Chondrocyte (in vitro differentiated cells): Measurements from ENCODE around the gene ZNF117. TPM values are rescaled to one million over a fixed set of nuclear protein-coding genes. Genes with fewer than 3 reads are reported as not detected.
"Not testable (repeated sequence)": the region's sequence is repeated elsewhere in the genome, so short reads cannot be mapped to it uniquely, and the experiment has no call there.

Experiments
- DNase-seq: peaks from one replicate; pipeline ENCODE4 v3.0.0; 2021; ENCODE audit warnings: mixed read lengths, low spot score
- H3K27ac Mint-ChIP-seq: one replicate; pipeline ENCODE4 v1.8.0; 2021; ENCODE audit warnings: mild to moderate bottlenecking, moderate library complexity, mixed read lengths; ENCODE audit not compliant: unreplicated experiment
- H3K27me3 Mint-ChIP-seq: 2 replicates; pipeline ENCODE4 v1.8.0; 2021; ENCODE audit warnings: low read depth, mixed read lengths
- H3K36me3 Mint-ChIP-seq: 2 replicates; pipeline ENCODE4 v1.8.0; 2021; ENCODE audit warnings: low read depth, mixed read lengths
- H3K4me1 Mint-ChIP-seq: 2 replicates; pipeline ENCODE4 v1.8.0; 2021; ENCODE audit warnings: low read depth, mild to moderate bottlenecking, mixed read lengths
- H3K4me3 Mint-ChIP-seq: one replicate; pipeline ENCODE4 v1.8.0; 2021; ENCODE audit warnings: mild to moderate bottlenecking, moderate library complexity, mixed read lengths; ENCODE audit not compliant: unreplicated experiment
- H3K9me3 Mint-ChIP-seq: 2 replicates; pipeline ENCODE4 v1.8.0; 2021; ENCODE audit warnings: low read depth, mixed read lengths
- total RNA-seq: library from RNA; stranded (reverse); gene quantifications from 3 replicates; pipeline ENCODE4 v1.2.1, GENCODE V29; 2021
- TF ChIP-seq, protein P1 (sequence below): fragments of 200-600 bp; sonication (generic); IDR thresholded peaks from 2 replicates; pipeline ENCODE4 v1.5.0; 2021; ENCODE audit warnings: antibody characterized with exemption, mild to moderate bottlenecking, moderate library complexity

Gene ZNF117
- total RNA-seq, 1 donor from 2014 or later: 6.9 TPM

DNA sequence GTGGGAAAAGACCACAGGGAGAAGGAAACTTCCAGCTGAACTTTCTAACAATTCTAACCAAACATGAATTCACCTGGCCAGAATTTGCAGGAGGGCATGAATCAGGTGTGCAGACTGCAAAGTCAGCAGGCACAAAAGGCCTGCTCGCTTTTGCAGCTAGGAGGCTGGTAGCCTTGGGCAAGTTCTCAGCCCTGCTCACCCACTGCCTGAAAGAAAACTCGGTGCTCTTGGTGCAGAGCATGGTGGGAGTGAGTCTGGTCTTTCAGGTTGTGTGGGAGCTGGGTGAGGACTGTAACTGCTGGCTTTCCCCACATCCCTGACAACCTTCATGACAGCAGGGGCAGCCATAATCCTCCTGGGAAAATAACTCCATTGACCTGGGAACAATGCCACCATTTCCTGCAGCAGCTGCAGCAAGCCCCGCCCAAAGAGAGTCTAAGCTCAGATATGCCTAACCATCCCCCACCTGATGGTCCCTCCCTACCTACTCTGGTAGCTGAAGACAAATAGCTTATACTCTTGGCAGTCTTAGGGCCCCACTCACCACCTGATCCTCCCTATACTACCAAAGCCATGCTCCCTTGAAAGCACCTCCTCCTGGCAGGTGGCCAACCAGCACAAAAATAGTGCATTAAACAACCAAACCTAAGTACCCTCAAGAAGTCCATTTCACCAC lies 31.6 kb downstream of the ZNF117 start:
- Mint-ChIP-seq H3K36me3 (peaks cover 4% of the 10 kb centered on the region), H3K4me3 (no peak overlapping the region), H3K27ac (no peak overlapping the region), H3K27me3 (no peaks in the 10 kb centered on the region), H3K4me1 (no peaks in the 10 kb centered on the region), H3K9me3 (peaks cover 32% of the 10 kb centered on the region)
- no peak for DNase-seq
- TF ChIP-seq, protein P1, sequence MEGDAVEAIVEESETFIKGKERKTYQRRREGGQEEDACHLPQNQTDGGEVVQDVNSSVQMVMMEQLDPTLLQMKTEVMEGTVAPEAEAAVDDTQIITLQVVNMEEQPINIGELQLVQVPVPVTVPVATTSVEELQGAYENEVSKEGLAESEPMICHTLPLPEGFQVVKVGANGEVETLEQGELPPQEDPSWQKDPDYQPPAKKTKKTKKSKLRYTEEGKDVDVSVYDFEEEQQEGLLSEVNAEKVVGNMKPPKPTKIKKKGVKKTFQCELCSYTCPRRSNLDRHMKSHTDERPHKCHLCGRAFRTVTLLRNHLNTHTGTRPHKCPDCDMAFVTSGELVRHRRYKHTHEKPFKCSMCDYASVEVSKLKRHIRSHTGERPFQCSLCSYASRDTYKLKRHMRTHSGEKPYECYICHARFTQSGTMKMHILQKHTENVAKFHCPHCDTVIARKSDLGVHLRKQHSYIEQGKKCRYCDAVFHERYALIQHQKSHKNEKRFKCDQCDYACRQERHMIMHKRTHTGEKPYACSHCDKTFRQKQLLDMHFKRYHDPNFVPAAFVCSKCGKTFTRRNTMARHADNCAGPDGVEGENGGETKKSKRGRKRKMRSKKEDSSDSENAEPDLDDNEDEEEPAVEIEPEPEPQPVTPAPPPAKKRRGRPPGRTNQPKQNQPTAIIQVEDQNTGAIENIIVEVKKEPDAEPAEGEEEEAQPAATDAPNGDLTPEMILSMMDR: no peak

DNA sequence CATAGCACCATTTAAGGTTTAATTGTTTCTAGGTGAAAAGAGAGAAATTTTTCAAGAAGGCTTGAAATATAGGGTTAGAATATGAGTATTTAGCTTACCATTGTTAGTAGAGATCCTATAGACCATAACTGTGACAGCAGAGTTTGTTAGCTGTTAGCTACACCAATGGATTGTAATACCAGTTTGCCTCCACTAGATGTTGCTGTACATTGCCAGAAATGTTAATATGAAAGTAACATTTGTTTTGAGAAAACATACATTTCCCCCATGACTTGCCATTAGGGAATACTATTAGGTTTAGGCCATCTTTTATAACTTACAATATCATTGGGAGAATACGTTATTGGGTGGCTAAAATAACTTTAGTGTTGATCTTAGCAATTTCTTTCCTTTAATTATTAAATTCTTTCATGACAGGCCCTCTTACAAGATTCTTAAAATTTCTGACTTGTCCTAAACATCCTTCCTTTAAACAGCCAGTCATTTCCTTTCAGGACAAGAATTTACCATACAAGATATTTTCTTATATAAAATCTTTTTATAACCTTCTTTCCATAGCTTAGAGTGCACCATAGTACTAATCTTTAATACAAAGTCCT lies 39.5 kb downstream of the ZNF117 start:
- Mint-ChIP-seq H3K36me3 (no peaks in the 10 kb centered on the region), H3K27me3 (peaks cover 25% of the 10 kb centered on the region), H3K4me3 (no peak overlapping the region), H3K9me3 (peaks cover 2% of the 10 kb centered on the region), H3K27ac (no peak overlapping the region), H3K4me1 (peaks cover 6% of the 10 kb centered on the region)
- TF ChIP-seq, protein P1: peak; percentile 91
- DNase-seq: no peak

DNA sequence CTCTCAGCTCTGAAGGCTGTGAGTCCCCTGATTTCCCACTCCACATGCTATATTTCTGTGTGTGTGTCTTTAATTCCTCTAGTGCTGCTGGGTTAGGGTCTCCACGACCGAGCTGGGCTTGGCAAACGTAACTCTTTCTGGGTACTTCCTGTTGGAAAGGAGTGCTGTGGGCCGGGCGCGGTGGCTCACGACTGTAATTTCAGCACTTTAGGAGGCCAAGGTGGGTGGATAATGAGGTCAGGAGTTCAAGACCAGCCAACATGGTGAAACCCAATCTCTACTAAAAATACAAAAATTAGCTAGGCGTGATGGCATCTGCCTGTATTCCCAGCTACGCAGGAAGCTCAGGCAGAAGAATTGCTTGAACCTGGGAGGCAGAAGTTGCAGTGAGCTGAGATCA lies 40.2 kb downstream of the ZNF117 start:
- not testable (repeated sequence) for H3K4me3 Mint-ChIP-seq, DNase-seq, H3K9me3 Mint-ChIP-seq, H3K36me3 Mint-ChIP-seq, H3K27ac Mint-ChIP-seq, H3K4me1 Mint-ChIP-seq
- peaks cover 30% of the 10 kb centered on the region for H3K27me3 Mint-ChIP-seq

DNA sequence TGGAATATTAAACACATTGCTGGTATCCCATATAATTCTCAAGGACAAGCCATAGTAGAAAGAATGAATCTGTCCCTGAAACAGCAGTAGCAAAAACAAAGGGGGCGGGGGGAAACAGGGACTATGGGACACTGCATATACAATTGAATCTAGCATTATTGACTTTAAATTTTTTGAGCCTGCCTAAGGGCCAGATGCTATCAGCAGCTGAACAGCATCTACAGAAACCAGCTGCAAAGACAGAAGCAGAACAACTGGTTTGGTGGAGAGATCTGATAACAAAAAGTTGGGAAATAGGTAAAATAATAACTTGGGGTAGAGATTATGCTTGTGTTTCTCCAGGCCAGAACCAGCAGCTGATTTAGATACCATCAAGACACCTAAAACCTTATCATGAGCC lies 42.1 kb downstream of the ZNF117 start:
- H3K9me3 Mint-ChIP-seq, H3K4me3 Mint-ChIP-seq: not testable (repeated sequence)

DNA sequence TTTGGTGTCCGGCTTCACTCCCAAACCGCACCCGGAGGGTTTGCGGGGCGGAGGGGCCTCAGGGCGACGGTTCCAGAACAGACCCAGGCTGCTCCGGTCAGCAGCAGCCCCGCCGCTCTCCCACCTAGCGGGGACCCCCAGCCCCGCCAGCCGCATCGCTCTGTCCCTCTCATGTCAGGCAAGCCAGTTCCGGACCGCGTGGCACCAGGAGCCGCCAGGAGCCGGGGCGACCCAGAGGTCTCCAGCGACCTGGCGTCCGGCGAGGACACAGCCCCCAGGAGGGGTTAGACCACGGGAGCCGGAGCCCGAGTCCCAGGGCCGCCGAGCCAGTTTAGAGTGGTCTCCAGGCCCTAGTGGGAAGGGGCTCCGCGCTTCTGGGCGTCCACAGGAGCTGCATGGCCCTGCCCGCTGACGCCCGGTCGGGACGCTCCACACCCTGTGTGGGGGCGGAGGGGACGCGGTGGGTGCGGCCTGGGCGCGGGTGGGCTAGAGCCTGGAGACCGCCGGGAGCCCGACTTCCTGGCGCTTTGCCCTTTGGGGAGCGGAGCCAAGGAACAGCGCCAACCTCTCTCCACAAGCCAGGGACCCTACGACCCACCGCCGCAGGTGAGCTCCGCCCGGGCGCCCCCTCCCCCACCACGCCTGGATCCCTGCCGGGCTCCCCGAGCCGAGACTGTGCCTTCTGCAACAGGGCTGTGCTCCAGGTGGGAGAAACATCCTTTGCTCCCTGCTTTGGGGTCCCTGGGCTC lies 43.4 kb downstream of the ZNF117 start:
- no peak for DNase-seq
- TF ChIP-seq, protein P1: no peak
- Mint-ChIP-seq H3K36me3 (no peaks in the 10 kb centered on the region), H3K27me3 (peaks cover 30% of the 10 kb centered on the region), H3K27ac (no peak overlapping the region), H3K4me1 (peaks cover 6% of the 10 kb centered on the region), H3K9me3 (no peaks in the 10 kb centered on the region), H3K4me3 (peak overlapping the region; percentile 23)

More for the DNA sequence above, 42.1 kb downstream of the ZNF117 start:
- not testable (repeated sequence) for H3K36me3 Mint-ChIP-seq, DNase-seq, H3K4me1 Mint-ChIP-seq, H3K27ac Mint-ChIP-seq
- H3K27me3 Mint-ChIP-seq: peaks cover 30% of the 10 kb centered on the region

DNA sequence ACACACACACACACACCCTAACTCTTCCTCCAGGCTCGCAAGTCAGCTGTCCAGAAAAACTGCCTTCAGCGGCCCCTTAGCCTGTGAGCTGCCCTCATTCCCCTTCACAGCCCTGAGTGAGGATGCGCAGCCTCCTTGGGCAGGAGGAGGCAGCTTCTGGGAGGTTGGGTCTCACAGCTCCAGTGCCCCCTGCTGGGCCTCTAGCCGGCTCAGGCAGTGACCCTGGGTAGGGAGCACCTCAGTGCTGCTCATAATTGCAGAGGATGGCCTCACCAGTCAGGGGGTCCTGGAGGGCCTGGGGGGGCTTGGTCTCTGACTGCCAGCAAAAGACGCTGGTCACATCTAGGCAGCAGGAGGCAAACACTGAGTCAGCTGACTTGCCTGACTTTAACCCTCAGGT lies 44.1 kb downstream of the ZNF117 start:
- no peak for DNase-seq
- TF ChIP-seq, protein P1: peak; percentile 43
- H3K4me1 Mint-ChIP-seq: peaks cover 6% of the 10 kb centered on the region
- peak overlapping the region; percentile 13 for H3K4me3 Mint-ChIP-seq
- H3K27ac Mint-ChIP-seq: no peak overlapping the region
- H3K36me3 Mint-ChIP-seq: no peaks in the 10 kb centered on the region
- no peaks in the 10 kb centered on the region for H3K9me3 Mint-ChIP-seq
- H3K27me3 Mint-ChIP-seq: peaks cover 30% of the 10 kb centered on the region
